Mesodermal cell (in vitro differentiated cells): ENCODE data around the gene POLDIP2. TPM values are rescaled to one million over a fixed set of nuclear protein-coding genes. Genes with fewer than 3 reads are reported as not detected.

Experiments used
- H3K27ac ChIP-seq: 2 replicates; pipeline ENCODE4 v1.7.0; 2013; ENCODE audit warnings: mild to moderate bottlenecking, low read depth, low read length, moderate library complexity; ENCODE audit not compliant: severe bottlenecking
- H3K36me3 ChIP-seq: 2 replicates; pipeline ENCODE4 v1.7.1; 2013; ENCODE audit warnings: mild to moderate bottlenecking, low read length, moderate library complexity; ENCODE audit not compliant: control insufficient read depth, insufficient read depth
- H3K4me1 ChIP-seq: one replicate; pipeline ENCODE4 v1.7.1; 2013; ENCODE audit warnings: mild to moderate bottlenecking, low read length; ENCODE audit not compliant: insufficient read depth, control insufficient read depth, poor library complexity, severe bottlenecking
- H3K4me3 ChIP-seq: 2 replicates; pipeline ENCODE4 v1.7.0; 2013; ENCODE audit warnings: low read length, control low read depth, mild to moderate bottlenecking; ENCODE audit not compliant: insufficient read depth, poor library complexity, severe bottlenecking; ENCODE audit errors: extremely low read depth
- H3K9me3 ChIP-seq: 2 replicates; pipeline ENCODE4 v1.7.1; 2013; ENCODE audit warnings: mild to moderate bottlenecking, low read length, moderate library complexity; ENCODE audit not compliant: control insufficient read depth
- WGBS, 2 experiments: methylation state at CpG; one replicate each; pipeline ENCODE4 v1.1.5; 2013; ENCODE audit warnings: missing lambda C conversion rate in 2 of 2; ENCODE audit not compliant: insufficient coverage in 2 of 2; 5-methylcytosine and 5-hydroxymethylcytosine counted together
- polyA plus RNA-seq, 2 experiments: library from polyadenylated mRNA; stranded (reverse); fragments of 50-300 nt; gene quantifications; one replicate each; pipeline ENCODE4 v1.2.3, GENCODE V29; 2013

POLDIP2 gene
- 59.9 TPM for polyA plus RNA-seq (2013, experiment 1 of 2)
- polyA plus RNA-seq (2013, experiment 2 of 2), result 56.7 TPM

- H3K4me1 ChIP-seq, result peaks cover 15% of the 10 kb centered on the region
- no peaks in the 10 kb centered on the region for H3K9me3 ChIP-seq
- peaks cover 63% of the 10 kb centered on the region for H3K36me3 ChIP-seq
- 0% methylated on average over 67 to 71 of the region's 80 CpGs for WGBS, 2 experiments
- H3K4me3 ChIP-seq, result peak within 1 kb of the TSS; percentile 93
- peak within 1 kb of the TSS; percentile 71 for H3K27ac ChIP-seq
Observed at GRCh38 chr17:28357061-28357900, at the start of gene POLDIP2. TSS of gene POLDIP2 (minus strand) at chr17:28357527. CDS start at chr17:28357448, 79 bp downstream.

GRCh38 chr17:28406473-28406814 lies 49.1 kb upstream of the POLDIP2 start:
- peak overlapping the region; percentile 61 for H3K4me3 ChIP-seq
- H3K27ac ChIP-seq, result no peak overlapping the region
- 35 to 42% methylated on average over 9 of the region's 9 CpGs for WGBS, 2 experiments
- peaks cover 17% of the 10 kb centered on the region for H3K4me1 ChIP-seq
- no peaks in the 10 kb centered on the region for H3K36me3 ChIP-seq
- H3K9me3 ChIP-seq, result no peaks in the 10 kb centered on the region

GRCh38 chr17:28405632-28406472 lies 48.5 kb upstream of the POLDIP2 start, which contains the start of gene SLC46A1:
TSS of gene SLC46A1 (minus strand) at chr17:28406212. CDS start at chr17:28406114, 98 bp downstream.
- Histone ChIP-seq H3K9me3 (no peaks in the 10 kb centered on the region), H3K4me3 (peak within 1 kb of the TSS; percentile 61), H3K27ac (no peak within 1 kb of the TSS), H3K4me1 (peaks cover 17% of the 10 kb centered on the region), H3K36me3 (no peaks in the 10 kb centered on the region)
- WGBS, 2 experiments, result 1 to 2% methylated on average over 56 to 59 of the region's 70 CpGs

GRCh38 chr17:28404812-28405570 lies 47.7 kb upstream of the POLDIP2 start:
- Histone ChIP-seq H3K4me1 (peaks cover 17% of the 10 kb centered on the region), H3K36me3 (peaks cover 4% of the 10 kb centered on the region), H3K4me3 (peak overlapping the region; percentile 61), H3K27ac (no peak overlapping the region), H3K9me3 (no peaks in the 10 kb centered on the region)
- 66 to 67% methylated on average over 31 to 32 of the region's 33 CpGs for WGBS, 2 experiments

GRCh38 chr17:28404461-28404811 lies 47.1 kb upstream of the POLDIP2 start:
- H3K4me3 ChIP-seq, result no peak overlapping the region
- WGBS, 2 experiments, result 93 to 94% methylated on average over 5 of the region's 5 CpGs
- no peak overlapping the region for H3K27ac ChIP-seq

GRCh38 chr17:28404007-28404406 lies 46.7 kb upstream of the POLDIP2 start:
- Histone ChIP-seq H3K4me1 (peaks cover 17% of the 10 kb centered on the region), H3K4me3 (no peak overlapping the region), H3K9me3 (no peaks in the 10 kb centered on the region), H3K36me3 (peaks cover 5% of the 10 kb centered on the region), H3K27ac (no peak overlapping the region)
- 90 to 100% methylated on average over 1 to 2 of the region's 2 CpGs for whole genome bisulfite sequencing, 2 experiments

More at GRCh38 chr17:28404461-28404811, 47.1 kb upstream of the POLDIP2 start:
- Histone ChIP-seq H3K9me3 (no peaks in the 10 kb centered on the region), H3K36me3 (peaks cover 5% of the 10 kb centered on the region), H3K4me1 (peaks cover 17% of the 10 kb centered on the region)

GRCh38 chr17:28402844-28403243 lies 45.5 kb upstream of the POLDIP2 start:
- Histone ChIP-seq H3K4me3 (no peak overlapping the region), H3K27ac (no peak overlapping the region), H3K9me3 (no peaks in the 10 kb centered on the region), H3K4me1 (peaks cover 21% of the 10 kb centered on the region), H3K36me3 (peaks cover 5% of the 10 kb centered on the region)
- WGBS, 2 experiments, result 78 to 80% methylated on average over 5 to 6 of the region's 6 CpGs

GRCh38 chr17:28402224-28402630 lies 44.9 kb upstream of the POLDIP2 start:
- H3K36me3 ChIP-seq, result peaks cover 5% of the 10 kb centered on the region
- H3K27ac ChIP-seq, result no peak overlapping the region
- H3K4me1 ChIP-seq, result peaks cover 19% of the 10 kb centered on the region
- no CpG with 5 or more reads among the region's 3 CpGs for WGBS, 2 experiments
- no peak overlapping the region for H3K4me3 ChIP-seq
- H3K9me3 ChIP-seq, result no peaks in the 10 kb centered on the region

GRCh38 chr17:28399808-28400207 lies 42.5 kb upstream of the POLDIP2 start:
- Histone ChIP-seq H3K27ac (no peak overlapping the region), H3K36me3 (peaks cover 27% of the 10 kb centered on the region), H3K4me3 (no peak overlapping the region), H3K4me1 (peaks cover 36% of the 10 kb centered on the region), H3K9me3 (no peaks in the 10 kb centered on the region)
- 90 to 100% methylated on average over 2 to 4 of the region's 4 CpGs for WGBS, 2 experiments

- H3K27ac ChIP-seq, result peak overlapping the region; percentile 23
Observed at GRCh38 chr17:28398280-28398981, 41.1 kb upstream of the POLDIP2 start.

More at GRCh38 chr17:28398280-28398981, 41.1 kb upstream of the POLDIP2 start:
- Histone ChIP-seq H3K4me3 (no peak overlapping the region), H3K4me1 (peaks cover 50% of the 10 kb centered on the region), H3K9me3 (no peaks in the 10 kb centered on the region), H3K36me3 (peaks cover 29% of the 10 kb centered on the region)
- WGBS, 2 experiments, result 94 to 98% methylated on average over 5 to 6 of the region's 6 CpGs
